Measurements from ENCODE around the gene CENPB.

CENPB gene

GRCh38 chr20:3767110-3767426 lies 19.5 kb downstream of the CENPB start:
- 2% methylated on average over 13 of the region's 21 CpGs for WGBS
- DNase-seq, result peak; percentile 12
- Histone ChIP-seq H4K8ac (ENCODE audit: low read length) (peak overlapping the region; percentile 52), H2BK12ac (ENCODE audit: low read length in 2 of 2) (no peak overlapping the region), H2BK15ac (ENCODE audit: low read depth, poor library complexity, severe bottlenecking) (no peak overlapping the region), H3K79me1 (replicated peaks; ENCODE audit: low read length, poor library complexity, severe bottlenecking) (peaks cover 34% of the 10 kb centered on the region), H2BK120ac (ENCODE audit: low read depth, low read length) (no peak overlapping the region), H2BK5ac (ENCODE audit: low read depth, low read length, poor library complexity, severe bottlenecking) (no peak overlapping the region), H3K27ac (ENCODE audit: low read length, poor library complexity, severe bottlenecking) (no peak overlapping the region), H3K9ac (ENCODE audit: low read length) (peak overlapping the region; percentile 82), H2AFZ (ENCODE audit: low read depth, low read length) (peak overlapping the region; percentile 93), H3K18ac (ENCODE audit: low read depth in 1 of 2, low read length in 2 of 2) (peak overlapping the region in 1 of 2 experiments; percentile 46), H3K9me3 (ENCODE audit: control insufficient read depth, low read length) (no peaks in the 10 kb centered on the region), H3K4ac (ENCODE audit: low read depth in 1 of 2, low read length in 2 of 2) (peak overlapping the region in 1 of 2 experiments; percentile 65), H3K4me1 (ENCODE audit: control insufficient read depth, insufficient read depth, low read depth, low read length) (peaks cover 19% of the 10 kb centered on the region), H3K4me3 (ENCODE audit: insufficient read depth in 1 of 2, low read depth in 1 of 2, low read length in 2 of 2) (peak overlapping the region; percentile 85 to 90), H3K4me2 (ENCODE audit: low read length, poor library complexity, severe bottlenecking) (peak overlapping the region; percentile 99), H3K36me3 (ENCODE audit: control insufficient read depth in 1 of 2, insufficient read depth in 2 of 2, low read depth in 1 of 2, low read length in 2 of 2) (no peaks in the 10 kb centered on the region), H3K27me3 (ENCODE audit: control insufficient read depth in 1 of 2, insufficient read depth in 1 of 2, low read length in 2 of 2) (no peaks in the 10 kb centered on the region), H4K91ac (ENCODE audit: low read length) (peak overlapping the region; percentile 80), H3K14ac (ENCODE audit: low read length in 2 of 2) (peak overlapping the region; percentile 89), H3K23ac (ENCODE audit: low read length in 2 of 2) (peak overlapping the region in 1 of 2 experiments; percentile 29), H2AK5ac (ENCODE audit: low read length, severe bottlenecking) (no peak overlapping the region)

DNA sequence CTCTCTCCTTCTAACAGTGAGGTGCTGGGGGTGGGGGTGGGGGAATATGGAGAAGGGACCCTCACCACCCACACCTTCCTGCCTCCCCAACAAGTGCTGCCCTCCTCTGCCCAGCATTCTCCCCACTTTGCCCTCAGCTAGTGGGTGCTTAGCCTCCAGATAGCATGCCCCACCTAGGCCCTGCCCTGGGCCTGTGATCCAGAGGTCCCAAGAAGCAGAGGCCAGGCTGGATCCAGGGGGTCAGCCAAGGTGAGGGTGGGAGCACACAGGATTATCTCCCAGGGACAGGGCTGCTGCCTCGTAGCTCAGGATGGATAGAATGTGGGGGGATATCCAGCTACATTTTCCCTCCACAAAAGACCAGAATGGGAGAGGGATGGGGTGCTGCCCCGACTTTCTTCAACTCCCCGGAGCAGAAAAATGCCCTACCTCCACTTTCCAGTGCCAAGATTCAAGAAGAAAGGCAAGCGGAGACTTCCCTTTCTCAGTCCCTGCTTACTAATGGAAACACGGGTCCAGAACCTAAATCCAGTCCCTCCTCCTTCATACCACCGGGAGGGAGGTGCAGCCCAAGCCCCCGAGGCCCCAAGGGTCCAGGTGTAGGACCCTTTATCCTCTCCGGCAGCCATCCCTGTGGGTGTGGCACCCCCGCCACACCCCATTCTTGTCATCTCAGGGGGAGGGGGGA lies 20.0 kb downstream of the CENPB start:
- DNase-seq, result no peak
- Histone ChIP-seq H3K9me3 (ENCODE audit: control insufficient read depth, low read length) (no peaks in the 10 kb centered on the region), H2BK5ac (ENCODE audit: low read depth, low read length, poor library complexity, severe bottlenecking) (no peak overlapping the region), H3K23ac (ENCODE audit: low read length in 2 of 2) (peak overlapping the region in 1 of 2 experiments; percentile 43), H2AK5ac (ENCODE audit: low read length, severe bottlenecking) (peak overlapping the region; percentile 1), H4K8ac (ENCODE audit: low read length) (peak overlapping the region; percentile 20), H3K4me2 (ENCODE audit: low read length, poor library complexity, severe bottlenecking) (peak overlapping the region; percentile 99), H3K18ac (ENCODE audit: low read depth in 1 of 2, low read length in 2 of 2) (no peak overlapping the region), H3K79me1 (replicated peaks; ENCODE audit: low read length, poor library complexity, severe bottlenecking) (peaks cover 34% of the 10 kb centered on the region), H3K4ac (ENCODE audit: low read depth in 1 of 2, low read length in 2 of 2) (no peak overlapping the region), H3K27ac (ENCODE audit: low read length, poor library complexity, severe bottlenecking) (no peak overlapping the region), H2BK12ac (ENCODE audit: low read length in 2 of 2) (peak overlapping the region in 1 of 2 experiments; percentile 15), H3K4me3 (ENCODE audit: insufficient read depth in 1 of 2, low read depth in 1 of 2, low read length in 2 of 2) (peak overlapping the region; percentile 85 to 90), H3K4me1 (ENCODE audit: control insufficient read depth, insufficient read depth, low read depth, low read length) (peaks cover 19% of the 10 kb centered on the region), H3K36me3 (ENCODE audit: control insufficient read depth in 1 of 2, insufficient read depth in 2 of 2, low read depth in 1 of 2, low read length in 2 of 2) (peaks cover 0 to 4% of the 10 kb centered on the region in 2 experiments), H4K91ac (ENCODE audit: low read length) (peak overlapping the region; percentile 80), H3K27me3 (ENCODE audit: control insufficient read depth in 1 of 2, insufficient read depth in 1 of 2, low read length in 2 of 2) (no peaks in the 10 kb centered on the region), H2AFZ (ENCODE audit: low read depth, low read length) (no peak overlapping the region), H2BK15ac (ENCODE audit: low read depth, poor library complexity, severe bottlenecking) (no peak overlapping the region), H3K14ac (ENCODE audit: low read length in 2 of 2) (peak overlapping the region in 1 of 2 experiments; percentile 41), H2BK120ac (ENCODE audit: low read depth, low read length) (no peak overlapping the region), H3K9ac (ENCODE audit: low read length) (peak overlapping the region; percentile 82)
- 49% methylated on average over 6 of the region's 9 CpGs for WGBS

GRCh38 chr20:3765171-3765882 lies 21.2 kb downstream of the CENPB start:
- 67% methylated on average over 2 of the region's 3 CpGs for WGBS
- no peak for DNase-seq

DNA sequence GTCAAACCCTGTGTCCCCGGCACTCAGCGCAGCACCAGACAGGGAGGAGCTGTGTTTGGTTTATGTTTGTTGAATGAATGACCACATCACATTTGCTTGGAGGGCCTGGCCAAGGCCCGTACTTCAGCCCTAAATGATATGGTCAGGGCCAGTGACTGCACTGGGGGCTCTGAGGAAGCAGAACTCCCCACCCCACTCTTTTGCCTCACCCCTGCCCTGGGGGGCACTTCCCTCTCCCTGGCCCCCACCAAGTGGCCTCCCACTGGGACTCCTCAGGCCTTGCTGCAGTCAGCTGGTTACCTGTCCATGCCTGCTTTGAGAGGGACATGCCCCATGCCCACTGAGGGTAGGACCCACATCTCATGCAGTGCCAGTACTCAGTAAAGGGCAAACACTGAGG lies 21.9 kb downstream of the CENPB start:
- H3K23ac ChIP-seq (ENCODE audit: low read length in 2 of 2), result no peak overlapping the region
- H3K79me1 ChIP-seq (replicated peaks; ENCODE audit: low read length, poor library complexity, severe bottlenecking), result peaks cover 40% of the 10 kb centered on the region
- H4K8ac ChIP-seq (ENCODE audit: low read length), result no peak overlapping the region
- H2AK5ac ChIP-seq (ENCODE audit: low read length, severe bottlenecking), result no peak overlapping the region
- no peak for DNase-seq
- H3K18ac ChIP-seq (ENCODE audit: low read depth in 1 of 2, low read length in 2 of 2), result peak overlapping the region in 1 of 2 experiments; percentile 42
- H3K36me3 ChIP-seq (ENCODE audit: control insufficient read depth in 1 of 2, insufficient read depth in 2 of 2, low read depth in 1 of 2, low read length in 2 of 2), result peaks cover 4 to 7% of the 10 kb centered on the region in 2 experiments
- no peak overlapping the region for H3K14ac ChIP-seq (ENCODE audit: low read length in 2 of 2)
- H2BK12ac ChIP-seq (ENCODE audit: low read length in 2 of 2), result peak overlapping the region in 1 of 2 experiments; percentile 24
- H2BK5ac ChIP-seq (ENCODE audit: low read depth, low read length, poor library complexity, severe bottlenecking), result no peak overlapping the region
- 90% methylated on average over 3 of the region's 3 CpGs for WGBS
- no peak overlapping the region for H4K91ac ChIP-seq (ENCODE audit: low read length)
- H3K27ac ChIP-seq (ENCODE audit: low read length, poor library complexity, severe bottlenecking), result no peak overlapping the region
- H2BK120ac ChIP-seq (ENCODE audit: low read depth, low read length), result no peak overlapping the region
- no peaks in the 10 kb centered on the region for H3K9me3 ChIP-seq (ENCODE audit: control insufficient read depth, low read length)
- no peak overlapping the region for H2AFZ ChIP-seq (ENCODE audit: low read depth, low read length)
- no peak overlapping the region for H3K4me3 ChIP-seq (ENCODE audit: insufficient read depth in 1 of 2, low read depth in 1 of 2, low read length in 2 of 2)
- no peaks in the 10 kb centered on the region for H3K27me3 ChIP-seq (ENCODE audit: control insufficient read depth in 1 of 2, insufficient read depth in 1 of 2, low read length in 2 of 2)
- no peak overlapping the region for H3K4me2 ChIP-seq (ENCODE audit: low read length, poor library complexity, severe bottlenecking)
- H2BK15ac ChIP-seq (ENCODE audit: low read depth, poor library complexity, severe bottlenecking), result peak overlapping the region; percentile 19
- peaks cover 21% of the 10 kb centered on the region for H3K4me1 ChIP-seq (ENCODE audit: control insufficient read depth, insufficient read depth, low read depth, low read length)
- no peak overlapping the region for H3K4ac ChIP-seq (ENCODE audit: low read depth in 1 of 2, low read length in 2 of 2)
- no peak overlapping the region for H3K9ac ChIP-seq (ENCODE audit: low read length)

More at GRCh38 chr20:3765171-3765882, 21.2 kb downstream of the CENPB start:
- Histone ChIP-seq H3K4me2 (ENCODE audit: low read length, poor library complexity, severe bottlenecking) (no peak overlapping the region), H3K79me1 (replicated peaks; ENCODE audit: low read length, poor library complexity, severe bottlenecking) (peaks cover 35% of the 10 kb centered on the region), H2BK120ac (ENCODE audit: low read depth, low read length) (no peak overlapping the region), H3K36me3 (ENCODE audit: control insufficient read depth in 1 of 2, insufficient read depth in 2 of 2, low read depth in 1 of 2, low read length in 2 of 2) (peaks cover 0 to 7% of the 10 kb centered on the region in 2 experiments), H3K18ac (ENCODE audit: low read depth in 1 of 2, low read length in 2 of 2) (peak overlapping the region in 1 of 2 experiments; percentile 42), H3K4me1 (ENCODE audit: control insufficient read depth, insufficient read depth, low read depth, low read length) (peaks cover 21% of the 10 kb centered on the region), H3K27me3 (ENCODE audit: control insufficient read depth in 1 of 2, insufficient read depth in 1 of 2, low read length in 2 of 2) (no peaks in the 10 kb centered on the region), H2AK5ac (ENCODE audit: low read length, severe bottlenecking) (no peak overlapping the region), H3K27ac (ENCODE audit: low read length, poor library complexity, severe bottlenecking) (no peak overlapping the region), H3K14ac (ENCODE audit: low read length in 2 of 2) (no peak overlapping the region), H2BK5ac (ENCODE audit: low read depth, low read length, poor library complexity, severe bottlenecking) (no peak overlapping the region), H3K9me3 (ENCODE audit: control insufficient read depth, low read length) (no peaks in the 10 kb centered on the region), H3K9ac (ENCODE audit: low read length) (peak overlapping the region; percentile 82), H3K23ac (ENCODE audit: low read length in 2 of 2) (no peak overlapping the region), H3K4me3 (ENCODE audit: insufficient read depth in 1 of 2, low read depth in 1 of 2, low read length in 2 of 2) (no peak overlapping the region), H4K8ac (ENCODE audit: low read length) (no peak overlapping the region), H2BK12ac (ENCODE audit: low read length in 2 of 2) (peak overlapping the region in 1 of 2 experiments; percentile 6), H3K4ac (ENCODE audit: low read depth in 1 of 2, low read length in 2 of 2) (peak overlapping the region in 1 of 2 experiments; percentile 24), H4K91ac (ENCODE audit: low read length) (no peak overlapping the region), H2AFZ (ENCODE audit: low read depth, low read length) (no peak overlapping the region), H2BK15ac (ENCODE audit: low read depth, poor library complexity, severe bottlenecking) (no peak overlapping the region)

Measured in mesenchymal stem cell (in vitro differentiated cells and primary cell).